Measurements from ENCODE around the gene FOXP2. TPM values are rescaled to one million over a fixed set of nuclear protein-coding genes. Genes with fewer than 3 reads are reported as not detected.

FOXP2 gene
- total and polyA plus RNA-seq, 2 of the 4 experiments (the other 2 are of a cell fraction): 0.89 to 1.1 TPM

DNA sequence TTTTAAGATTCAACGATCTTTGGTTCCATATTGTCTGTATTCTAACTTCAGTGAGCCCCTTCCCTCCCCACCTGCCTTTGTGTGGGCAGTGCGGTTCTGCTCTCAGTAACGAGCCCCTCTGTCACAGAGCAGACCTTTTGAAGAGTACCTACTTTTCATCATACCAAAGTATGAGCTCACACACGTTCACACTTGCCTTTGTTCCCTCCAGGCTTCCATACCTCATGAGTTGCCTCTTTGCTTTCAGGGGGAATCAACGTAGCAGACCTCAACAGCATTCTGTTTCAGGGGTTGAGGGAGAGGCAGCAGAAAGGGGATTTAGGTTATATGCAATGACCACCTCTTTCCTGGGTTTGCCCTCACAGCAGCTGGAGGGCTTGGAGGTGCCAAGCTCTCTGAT, 295.9 kb downstream of the FOXP2 start:
- Histone ChIP-seq H3K4me1 (ENCODE audit: control insufficient read depth, insufficient read depth, low read length) (no peaks in the 10 kb centered on the region), H4K5ac (ENCODE audit: low read depth, low read length) (no peak overlapping the region), H2BK20ac (ENCODE audit: low read depth, low read length) (no peak overlapping the region), H3K4me2 (ENCODE audit: low read depth, low read length) (no peak overlapping the region), H4K91ac (ENCODE audit: insufficient read depth, low read depth, low read length) (no peak overlapping the region), H3K4me3 (ENCODE audit: insufficient read depth, low read depth, low read length) (no peak overlapping the region), H3K27ac (ENCODE audit: insufficient read depth, low read length) (no peak overlapping the region), H2BK5ac (ENCODE audit: low read depth, low read length, poor library complexity, severe bottlenecking) (no peak overlapping the region), H2AK5ac (ENCODE audit: low read depth, low read length) (no peak overlapping the region), H4K20me1 (ENCODE audit: insufficient read depth, low read length) (no peaks in the 10 kb centered on the region), H4K8ac (ENCODE audit: low read depth in 2 of 2, low read length in 2 of 2) (no peak overlapping the region), H2BK15ac (ENCODE audit: low read depth, low read length) (no peak overlapping the region), H3K79me1 (ENCODE audit: low read depth in 1 of 2, low read length in 2 of 2) (no peaks in the 10 kb centered on the region), H3K18ac (ENCODE audit: low read depth, low read length) (no peak overlapping the region), H3K27me3 (ENCODE audit: control insufficient read depth, insufficient read depth, low read length) (no peaks in the 10 kb centered on the region), H3K36me3 (ENCODE audit: control insufficient read depth, insufficient read depth, low read length) (no peaks in the 10 kb centered on the region), H3K9me1 (ENCODE audit: insufficient read depth, low read length) (no peaks in the 10 kb centered on the region), H3K4ac (ENCODE audit: low read depth, low read length) (no peak overlapping the region), H3K9me3 (ENCODE audit: control insufficient read depth, insufficient read depth, low read length) (no peaks in the 10 kb centered on the region), H3K56ac (ENCODE audit: extremely low read depth, insufficient read depth, low read length) (no peak overlapping the region), H3K9ac (ENCODE audit: low read depth, low read length) (no peak overlapping the region), H2AK9ac (replicated peaks; ENCODE audit: low read depth, low read length, poor library complexity) (no peak overlapping the region), H3K23ac (ENCODE audit: low read depth, low read length) (no peak overlapping the region), H2AFZ (replicated peaks; ENCODE audit: low read length, poor library complexity) (no peak overlapping the region), H2BK120ac (ENCODE audit: low read depth, low read length) (no peak overlapping the region), H3K14ac (replicated peaks; ENCODE audit: low read depth, low read length) (no peak overlapping the region)
- TF ChIP-seq BHLHE40 (IDR thresholded peaks at IDR 0.05; ENCODE audit: low read depth, low read length): no peak
- TF ChIP-seq POLR2A (IDR thresholded peaks at IDR 0.05; ENCODE audit: low read depth, low read length): no peak
- no peak for TF ChIP-seq CHD1 (IDR thresholded peaks at IDR 0.05; ENCODE audit: low read depth, low read length)
- TF ChIP-seq CEBPB (IDR thresholded peaks at IDR 0.05; ENCODE audit: low read depth, low read length): no peak
- TF ChIP-seq RAD21 (IDR thresholded peaks at IDR 0.05; ENCODE audit: low read length): no peak
- no peak for TF ChIP-seq RFX5 (IDR thresholded peaks at IDR 0.05; ENCODE audit: low read depth, low read length)
- TF ChIP-seq, protein P1, sequence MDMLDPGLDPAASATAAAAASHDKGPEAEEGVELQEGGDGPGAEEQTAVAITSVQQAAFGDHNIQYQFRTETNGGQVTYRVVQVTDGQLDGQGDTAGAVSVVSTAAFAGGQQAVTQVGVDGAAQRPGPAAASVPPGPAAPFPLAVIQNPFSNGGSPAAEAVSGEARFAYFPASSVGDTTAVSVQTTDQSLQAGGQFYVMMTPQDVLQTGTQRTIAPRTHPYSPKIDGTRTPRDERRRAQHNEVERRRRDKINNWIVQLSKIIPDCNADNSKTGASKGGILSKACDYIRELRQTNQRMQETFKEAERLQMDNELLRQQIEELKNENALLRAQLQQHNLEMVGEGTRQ (IDR thresholded peaks at IDR 0.05; ENCODE audit: low read depth, low read length): no peak
- TF ChIP-seq SMC3 (IDR thresholded peaks at IDR 0.05; ENCODE audit: low read depth, low read length): no peak
- no peak for TF ChIP-seq FOS (IDR thresholded peaks at IDR 0.05; ENCODE audit: low read depth, low read length)
- TF ChIP-seq RCOR1 (IDR thresholded peaks at IDR 0.05; ENCODE audit: insufficient replicate concordance, low read length): no peak
- no peak for TF ChIP-seq NFE2L2 (IDR thresholded peaks at IDR 0.05; ENCODE audit: low read depth, low read length)
- TF ChIP-seq MAFK (IDR thresholded peaks at IDR 0.05; ENCODE audit: low read depth, low read length): no peak
- TF ChIP-seq, protein P2, sequence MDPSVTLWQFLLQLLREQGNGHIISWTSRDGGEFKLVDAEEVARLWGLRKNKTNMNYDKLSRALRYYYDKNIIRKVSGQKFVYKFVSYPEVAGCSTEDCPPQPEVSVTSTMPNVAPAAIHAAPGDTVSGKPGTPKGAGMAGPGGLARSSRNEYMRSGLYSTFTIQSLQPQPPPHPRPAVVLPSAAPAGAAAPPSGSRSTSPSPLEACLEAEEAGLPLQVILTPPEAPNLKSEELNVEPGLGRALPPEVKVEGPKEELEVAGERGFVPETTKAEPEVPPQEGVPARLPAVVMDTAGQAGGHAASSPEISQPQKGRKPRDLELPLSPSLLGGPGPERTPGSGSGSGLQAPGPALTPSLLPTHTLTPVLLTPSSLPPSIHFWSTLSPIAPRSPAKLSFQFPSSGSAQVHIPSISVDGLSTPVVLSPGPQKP (IDR thresholded peaks at IDR 0.05; ENCODE audit: borderline replicate concordance, low read depth, low read length): no peak
- TF ChIP-seq MXI1 (IDR thresholded peaks at IDR 0.05; ENCODE audit: borderline replicate concordance, low read depth, low read length): no peak
- TF ChIP-seq, protein P3, sequence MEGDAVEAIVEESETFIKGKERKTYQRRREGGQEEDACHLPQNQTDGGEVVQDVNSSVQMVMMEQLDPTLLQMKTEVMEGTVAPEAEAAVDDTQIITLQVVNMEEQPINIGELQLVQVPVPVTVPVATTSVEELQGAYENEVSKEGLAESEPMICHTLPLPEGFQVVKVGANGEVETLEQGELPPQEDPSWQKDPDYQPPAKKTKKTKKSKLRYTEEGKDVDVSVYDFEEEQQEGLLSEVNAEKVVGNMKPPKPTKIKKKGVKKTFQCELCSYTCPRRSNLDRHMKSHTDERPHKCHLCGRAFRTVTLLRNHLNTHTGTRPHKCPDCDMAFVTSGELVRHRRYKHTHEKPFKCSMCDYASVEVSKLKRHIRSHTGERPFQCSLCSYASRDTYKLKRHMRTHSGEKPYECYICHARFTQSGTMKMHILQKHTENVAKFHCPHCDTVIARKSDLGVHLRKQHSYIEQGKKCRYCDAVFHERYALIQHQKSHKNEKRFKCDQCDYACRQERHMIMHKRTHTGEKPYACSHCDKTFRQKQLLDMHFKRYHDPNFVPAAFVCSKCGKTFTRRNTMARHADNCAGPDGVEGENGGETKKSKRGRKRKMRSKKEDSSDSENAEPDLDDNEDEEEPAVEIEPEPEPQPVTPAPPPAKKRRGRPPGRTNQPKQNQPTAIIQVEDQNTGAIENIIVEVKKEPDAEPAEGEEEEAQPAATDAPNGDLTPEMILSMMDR (conservative IDR thresholded peaks at IDR 0.05; ENCODE audit: low read depth, low read length): no peak
- TF ChIP-seq MAZ (IDR thresholded peaks at IDR 0.05; ENCODE audit: borderline replicate concordance, low read depth, low read length): no peak
- ChIA-PET POLR2A (ENCODE audit: unreplicated experiment) (interaction anchor here (0.5 kb wide), 1 partner anchor 15 kb away, joined by 3 read pairs; no protein-coding TSS in a partner anchor), CTCF (no interaction called here)
- ATAC-seq (ENCODE audit: low read depth) (no peak), DNase-seq (no peak)
- dilution Hi-C loops (cut with HindIII; ENCODE audit: low sequenced_read_pairs, unreplicated experiment) (no loop called here), intact Hi-C loops (cut with micrococcal nuclease) (no loop called here), in situ Hi-C loops (cut with MboI; ENCODE audit: low sequenced_read_pairs) (no loop called here)
- no TSS peak for BruUV-seq (replicated peaks)
- WGBS, 2 experiments (ENCODE audit: extremely low coverage in 2 of 2, insufficient read length in 1 of 2): 89% methylated on average over 3 of the region's 5 CpGs; no CpG with 5 or more reads in 1 of the 2 experiments

All from IMR-90 (cell line).